ENCODE results near the gene NDUFA12.

DNA sequence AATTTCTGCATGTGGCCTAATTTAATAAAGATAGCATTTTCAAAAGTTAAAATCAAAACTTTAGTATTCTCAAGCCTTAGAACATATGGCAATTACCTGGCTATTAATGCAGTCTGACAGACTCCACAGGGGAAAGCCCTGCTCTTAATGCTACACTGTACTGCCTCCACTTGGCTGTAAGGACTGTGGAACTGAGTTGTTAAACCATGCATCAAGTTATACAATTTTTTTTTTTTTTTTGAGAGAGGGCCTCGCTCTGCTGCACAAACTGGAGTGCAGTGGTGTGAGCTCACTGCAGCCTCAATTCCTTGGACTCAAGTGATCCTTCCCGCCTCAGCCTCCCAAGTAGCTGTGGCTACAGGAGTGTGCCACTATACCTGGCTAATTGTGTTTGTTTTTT, 19.0 kb upstream of the NDUFA12 start:
- TF ChIP-seq, protein P1, sequence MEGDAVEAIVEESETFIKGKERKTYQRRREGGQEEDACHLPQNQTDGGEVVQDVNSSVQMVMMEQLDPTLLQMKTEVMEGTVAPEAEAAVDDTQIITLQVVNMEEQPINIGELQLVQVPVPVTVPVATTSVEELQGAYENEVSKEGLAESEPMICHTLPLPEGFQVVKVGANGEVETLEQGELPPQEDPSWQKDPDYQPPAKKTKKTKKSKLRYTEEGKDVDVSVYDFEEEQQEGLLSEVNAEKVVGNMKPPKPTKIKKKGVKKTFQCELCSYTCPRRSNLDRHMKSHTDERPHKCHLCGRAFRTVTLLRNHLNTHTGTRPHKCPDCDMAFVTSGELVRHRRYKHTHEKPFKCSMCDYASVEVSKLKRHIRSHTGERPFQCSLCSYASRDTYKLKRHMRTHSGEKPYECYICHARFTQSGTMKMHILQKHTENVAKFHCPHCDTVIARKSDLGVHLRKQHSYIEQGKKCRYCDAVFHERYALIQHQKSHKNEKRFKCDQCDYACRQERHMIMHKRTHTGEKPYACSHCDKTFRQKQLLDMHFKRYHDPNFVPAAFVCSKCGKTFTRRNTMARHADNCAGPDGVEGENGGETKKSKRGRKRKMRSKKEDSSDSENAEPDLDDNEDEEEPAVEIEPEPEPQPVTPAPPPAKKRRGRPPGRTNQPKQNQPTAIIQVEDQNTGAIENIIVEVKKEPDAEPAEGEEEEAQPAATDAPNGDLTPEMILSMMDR (IDR thresholded peaks at IDR 0.05): no peak
- no peak for TF ChIP-seq POLR2A (IDR thresholded peaks at IDR 0.05)

Measured in tibial nerve (tissue), 3 donors.